PFSK-1 (cell line): ENCODE results near the gene AADACL4.

Experiments used
- FOXP2 ChIP-seq: optimal IDR thresholded peaks from 2 replicates; pipeline ENCODE3; 2011; ENCODE audit warnings: borderline replicate concordance, control low read depth, inconsistent platforms; ENCODE audit not compliant: insufficient read depth; ENCODE audit errors: extremely low read length, extremely low read depth
- POLR2AphosphoS5 ChIP-seq: IDR thresholded peaks from 2 replicates; pipeline ENCODE4 v1.6.1; 2012; ENCODE audit warnings: low read depth, mild to moderate bottlenecking, control low read depth, low read length, moderate library complexity
- REST ChIP-seq, 2 experiments: IDR thresholded peaks; 2 replicates each; pipeline versions ENCODE4 v1.6.1 to v1.8.0; 2011 to 2012; ENCODE audit warnings: low read depth in 2 of 2, low read length in 2 of 2, control low read depth in 1 of 2, inconsistent platforms in 1 of 2, mild to moderate bottlenecking in 1 of 2, moderate library complexity in 1 of 2; ENCODE audit not compliant: insufficient read depth in 1 of 2
- SIN3A ChIP-seq: IDR thresholded peaks from 2 replicates; pipeline ENCODE4 v1.6.1; 2012; ENCODE audit warnings: mild to moderate bottlenecking, low read length, moderate library complexity, borderline replicate concordance; ENCODE audit not compliant: insufficient read depth
- TAF1 ChIP-seq: IDR thresholded peaks from 2 replicates; pipeline ENCODE4 v1.6.1; 2012; ENCODE audit warnings: low read length, control low read depth, borderline replicate concordance; ENCODE audit not compliant: insufficient read depth

The AADACL4 gene

GRCh38 chr1:12714710-12715475 is 71.0 kb downstream of the AADACL4 start:
- TF ChIP-seq REST (IDR thresholded peaks at IDR 0.05; ENCODE audit: insufficient read depth in 1 of 2, low read depth in 2 of 2, low read length in 2 of 2) (no peak), TAF1 (no peak), SIN3A (no peak)

- TF ChIP-seq POLR2AphosphoS5, result no peak
- TF ChIP-seq TAF1, result no peak
- no peak for TF ChIP-seq FOXP2
- no peak for TF ChIP-seq REST (IDR thresholded peaks at IDR 0.05; ENCODE audit: insufficient read depth in 1 of 2, low read depth in 2 of 2, low read length in 2 of 2)
- no peak for TF ChIP-seq SIN3A
Observed at GRCh38 chr1:12715896-12716437, 72.1 kb downstream of the AADACL4 start, which contains the start of gene AADACL3. Gene AADACL3 (plus strand): TSS chr1:12716110. CDS start chr1:12716177, 67 bp downstream.
